NCI-H1092 treated with DMSO at 0.1 percent for 48 hours (cell line): Measurements from ENCODE around the gene ERC2.
"Not testable (repeated sequence)": the region's sequence is repeated elsewhere in the genome, so short reads cannot be mapped to it uniquely, and the experiment has no call there.

Experiments used
- DNase-seq: peaks from one replicate; lab custom pipeline; 2025; lab: John Stamatoyannopoulos, UW

Gene ERC2

DNA sequence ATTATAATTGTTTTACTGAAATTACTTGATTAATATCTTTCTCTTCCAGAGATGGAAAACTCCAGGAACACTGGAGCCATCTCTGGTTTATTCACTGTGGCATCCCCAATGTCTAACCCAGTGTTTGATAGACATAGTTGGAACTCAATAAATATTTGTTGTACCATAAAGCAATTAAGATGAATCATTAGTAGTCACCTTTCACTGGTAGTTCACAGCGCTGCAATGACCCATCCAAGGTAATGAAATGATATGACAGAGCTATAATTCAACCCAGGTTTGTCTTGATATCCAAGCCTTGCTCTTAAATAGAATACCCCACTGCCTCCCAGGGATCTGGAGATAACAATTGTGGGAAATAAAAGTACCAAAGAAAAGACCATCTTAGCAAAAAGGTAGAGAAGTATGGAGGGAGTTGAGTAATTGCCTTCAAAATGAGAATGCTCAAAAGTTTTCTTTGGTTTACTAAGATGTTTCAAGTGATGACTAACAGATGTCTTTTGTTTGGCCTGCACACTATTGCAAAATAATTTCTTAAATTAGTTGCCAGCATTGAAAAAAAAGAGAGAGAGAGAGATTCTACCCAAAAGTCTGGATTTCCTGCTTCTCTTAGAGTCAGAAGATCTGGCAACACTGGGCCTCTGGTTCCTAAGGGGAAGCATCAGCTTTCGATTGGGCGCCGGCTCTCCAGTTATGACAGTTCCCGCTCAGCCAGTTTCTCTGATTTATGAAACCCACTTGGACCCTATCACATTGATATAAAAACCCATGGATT lies 348.5 kb downstream of the ERC2 start:
- no peak for DNase-seq

GRCh38 chr3:56118968-56119367 lies 349.3 kb downstream of the ERC2 start:
- DNase-seq: no peak

- DNase-seq: no peak
Observed at GRCh38 chr3:56115698-56116097, 352.6 kb downstream of the ERC2 start.

GRCh38 chr3:56115199-56115598 lies 353.1 kb downstream of the ERC2 start:
- DNase-seq: no peak

GRCh38 chr3:56113908-56114307 lies 354.4 kb downstream of the ERC2 start:
- no peak for DNase-seq

DNA sequence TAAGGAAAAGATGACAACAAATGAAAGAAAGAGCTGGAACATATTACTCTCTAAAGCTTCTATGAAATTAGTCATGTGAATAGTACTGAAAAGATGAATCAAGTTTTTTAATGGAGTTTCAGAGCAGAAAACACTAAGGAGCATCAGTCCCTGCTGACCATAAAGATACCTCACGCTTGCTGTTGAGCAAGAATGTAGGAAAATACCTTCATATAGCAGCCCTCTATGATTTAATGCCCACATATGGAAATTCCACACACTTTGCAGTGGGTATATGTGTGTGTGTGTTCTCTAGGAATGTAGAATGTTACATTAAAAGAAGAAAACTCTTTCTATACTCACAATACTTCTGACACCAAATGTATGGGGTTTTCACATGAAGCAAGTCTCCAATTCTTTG lies 355.0 kb downstream of the ERC2 start:
- no peak for DNase-seq

GRCh38 chr3:56111606-56112304 lies 356.5 kb downstream of the ERC2 start:
- no peak for DNase-seq

- no peak for DNase-seq
Observed at GRCh38 chr3:56110886-56111285, 357.4 kb downstream of the ERC2 start.

GRCh38 chr3:56107157-56107556 lies 361.1 kb downstream of the ERC2 start:
- DNase-seq: no peak

- no peak for DNase-seq
Observed at GRCh38 chr3:56102032-56102431, 366.2 kb downstream of the ERC2 start.

- DNase-seq: no peak
Observed at GRCh38 chr3:56101576-56101975, 366.7 kb downstream of the ERC2 start.

- no peak for DNase-seq
Observed at GRCh38 chr3:56096999-56097398, 371.3 kb downstream of the ERC2 start.

DNA sequence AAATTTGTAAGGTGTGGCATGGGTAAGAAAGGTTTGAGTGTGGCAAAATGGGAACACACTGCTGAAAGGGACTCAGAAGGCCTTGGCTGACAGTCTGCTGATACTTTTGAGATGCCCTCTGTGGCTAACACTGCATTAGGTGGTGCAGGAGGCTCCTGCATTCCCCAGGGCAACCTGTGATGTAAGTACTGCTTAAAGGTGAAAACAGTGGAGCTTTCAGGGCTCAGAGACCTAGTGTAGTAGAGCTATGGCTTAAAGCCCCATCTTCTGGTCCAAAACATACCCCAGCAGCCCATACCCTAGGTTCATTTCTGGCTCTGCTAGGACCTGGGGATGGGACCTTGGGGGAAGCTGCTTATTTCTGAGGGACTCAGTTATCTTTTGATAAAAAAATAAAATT lies 374.1 kb downstream of the ERC2 start:
- DNase-seq: no peak

GRCh38 chr3:56089739-56090138 lies 378.5 kb downstream of the ERC2 start:
- DNase-seq: no peak

GRCh38 chr3:56087451-56088053 lies 380.7 kb downstream of the ERC2 start:
- no peak for DNase-seq

DNA sequence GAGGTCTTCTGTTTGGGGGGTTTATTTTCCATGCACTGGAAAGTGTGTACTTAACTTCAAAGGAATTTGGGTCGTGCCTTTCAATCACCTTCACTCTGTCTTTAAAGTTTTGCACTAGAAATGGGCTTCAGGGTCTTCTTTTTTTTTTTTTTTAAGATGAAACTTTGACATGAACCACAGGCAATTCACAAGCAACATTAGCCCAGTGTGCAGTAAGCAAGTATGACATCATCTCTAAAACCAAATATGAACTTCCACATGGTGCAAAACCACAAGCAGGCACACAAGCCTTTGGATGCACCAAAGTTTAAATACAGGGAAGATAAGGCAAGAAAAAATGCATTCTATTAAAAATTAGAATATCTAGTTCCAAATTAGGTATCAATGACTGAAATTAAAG lies 381.9 kb downstream of the ERC2 start:
- no peak for DNase-seq

DNA sequence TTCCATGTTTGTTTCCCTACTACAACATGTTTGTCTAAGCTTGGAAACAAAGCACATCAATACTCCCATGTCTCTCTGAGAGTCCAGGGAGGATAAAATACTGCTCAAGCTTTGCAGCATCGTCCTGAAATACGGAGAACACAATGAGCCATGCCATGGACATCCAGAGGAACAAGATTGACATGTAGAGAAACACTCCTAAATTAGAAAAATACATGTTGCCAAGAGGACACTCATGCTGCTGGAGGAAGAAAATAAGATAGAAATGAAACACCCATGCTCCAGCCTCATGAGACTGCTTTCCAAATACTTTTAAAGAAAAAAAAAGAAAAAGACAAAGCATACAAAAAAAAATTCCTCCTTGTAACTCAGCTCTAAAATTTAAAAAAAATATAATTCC lies 387.0 kb downstream of the ERC2 start:
- no peak for DNase-seq

DNA sequence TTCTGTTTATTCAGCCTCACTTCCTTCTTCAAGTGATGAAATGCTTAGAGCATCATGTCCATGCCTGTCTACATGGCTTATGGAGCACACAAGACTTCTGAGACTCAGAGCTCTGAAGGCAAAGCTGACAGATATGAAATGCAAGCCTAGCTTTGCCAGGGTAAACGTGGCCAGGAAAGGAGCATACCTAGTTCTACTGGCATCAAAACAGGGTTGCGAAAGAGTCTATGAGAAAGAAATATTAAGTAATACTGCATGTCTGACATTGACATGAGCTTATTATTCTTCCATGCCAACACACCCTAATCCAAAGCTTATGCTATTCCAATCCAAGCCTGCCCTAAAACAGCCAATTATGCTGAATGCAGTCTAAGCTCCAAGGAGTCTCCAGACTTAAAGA lies 391.5 kb downstream of the ERC2 start:
- no peak for DNase-seq

DNA sequence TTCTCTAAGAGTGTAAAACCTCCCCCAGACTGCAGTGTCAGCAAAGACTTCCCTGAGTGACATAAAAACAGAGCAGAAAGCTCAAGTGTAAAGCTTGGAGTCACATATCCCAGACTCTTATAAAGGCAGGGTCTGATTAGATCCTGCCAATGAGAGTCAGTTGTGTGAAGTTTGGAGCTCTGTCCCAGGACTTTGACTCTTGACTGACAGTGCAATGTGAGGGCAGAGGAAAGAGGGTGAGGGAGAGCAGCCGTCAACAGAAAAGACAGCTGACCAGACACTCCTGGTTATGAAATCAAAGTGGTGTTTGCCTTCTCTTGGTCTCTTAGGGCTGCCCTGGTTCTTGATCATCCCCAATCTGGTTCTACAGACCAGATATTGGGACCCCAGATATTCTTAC lies 393.2 kb downstream of the ERC2 start:
- no peak for DNase-seq

GRCh38 chr3:56069766-56070165 lies 398.5 kb downstream of the ERC2 start:
- DNase-seq: no peak

GRCh38 chr3:56066405-56066804 lies 401.9 kb downstream of the ERC2 start:
- not testable (repeated sequence) for DNase-seq

DNA sequence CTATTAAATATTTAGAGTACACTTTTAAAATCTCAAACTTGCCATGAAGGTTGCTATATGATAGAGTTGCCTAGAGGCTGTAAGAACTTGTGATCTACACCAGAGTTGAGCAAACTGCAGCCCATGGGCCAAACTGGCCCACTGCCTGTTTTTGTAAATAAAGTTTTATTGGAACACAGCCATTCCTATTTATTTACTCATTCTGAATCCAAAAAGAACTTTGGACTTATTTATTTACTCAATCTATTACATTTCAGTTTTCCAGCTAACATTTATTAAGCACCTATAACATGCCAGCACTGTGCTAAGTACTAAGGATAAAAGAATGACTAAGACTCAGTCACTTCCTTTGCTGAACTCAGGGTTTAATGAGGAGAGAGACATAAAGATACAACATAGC lies 403.6 kb downstream of the ERC2 start:
- DNase-seq: no peak

- DNase-seq: no peak
Observed at GRCh38 chr3:56061279-56061626, 407.0 kb downstream of the ERC2 start.
